Trophoblast cell (in vitro differentiated cells and primary cell): Measurements from ENCODE around the gene ATM.
"Not testable (repeated sequence)": the region's sequence is repeated elsewhere in the genome, so short reads cannot be mapped to it uniquely, and the experiment has no call there.

Source experiments
- DNase-seq, 2 donors: peaks; one replicate each; pipeline ENCODE4 v3.0.0-alpha.2; 2016
- H2AFZ ChIP-seq: 2 replicates; pipeline ENCODE4 v1.6.1; 2013; ENCODE audit warnings: low read length, moderate library complexity, mild to moderate bottlenecking; ENCODE audit not compliant: insufficient read depth, poor library complexity
- H2AK5ac ChIP-seq: 2 replicates; pipeline ENCODE4 v1.6.1; 2013; ENCODE audit warnings: mild to moderate bottlenecking, low read length
- H2BK120ac ChIP-seq: 2 replicates; pipeline ENCODE4 v1.6.1; 2013; ENCODE audit warnings: low read length, mild to moderate bottlenecking, moderate library complexity; ENCODE audit not compliant: insufficient read depth, poor library complexity
- H2BK12ac ChIP-seq: 2 replicates; pipeline ENCODE4 v1.6.1; 2013; ENCODE audit warnings: mild to moderate bottlenecking, low read length, moderate library complexity
- H2BK5ac ChIP-seq: 2 replicates; pipeline ENCODE4 v1.6.1; 2013; ENCODE audit warnings: low read length, low read depth, moderate library complexity, mild to moderate bottlenecking; ENCODE audit not compliant: poor library complexity
- H3K14ac ChIP-seq: 2 replicates; pipeline ENCODE4 v1.6.1; 2013; ENCODE audit warnings: mild to moderate bottlenecking, low read length
- H3K18ac ChIP-seq: 2 replicates; pipeline ENCODE4 v1.6.1; 2013; ENCODE audit warnings: mild to moderate bottlenecking, low read length
- H3K23ac ChIP-seq: 2 replicates; pipeline ENCODE4 v1.6.1; 2013; ENCODE audit warnings: low read length
- H3K27ac ChIP-seq: 2 replicates; pipeline ENCODE4 v1.5.1; 2013; ENCODE audit warnings: low read depth, mild to moderate bottlenecking, inconsistent platforms, low read length, moderate library complexity
- H3K27me3 ChIP-seq: 2 replicates; pipeline ENCODE4 v1.6.1; 2013; ENCODE audit warnings: inconsistent platforms, mild to moderate bottlenecking, low read length, moderate library complexity; ENCODE audit not compliant: insufficient read depth
- H3K36me3 ChIP-seq, 2 experiments: 1 replicate in 1 of 2; 2 replicates in 1 of 2; pipeline ENCODE4 v1.6.1; 2013; ENCODE audit warnings: low read length in 2 of 2, mild to moderate bottlenecking in 2 of 2, moderate library complexity in 1 of 2; ENCODE audit not compliant: insufficient read depth in 2 of 2, control insufficient read depth in 1 of 2
- H3K4ac ChIP-seq: 2 replicates; pipeline ENCODE4 v1.6.1; 2013; ENCODE audit warnings: low read depth, mild to moderate bottlenecking, low read length, moderate library complexity
- H3K4me1 ChIP-seq, 2 experiments: 1 replicate in 1 of 2; 2 replicates in 1 of 2; pipeline ENCODE4 v1.6.1; 2013; ENCODE audit warnings: low read length in 2 of 2, mild to moderate bottlenecking in 2 of 2, moderate library complexity in 1 of 2; ENCODE audit not compliant: insufficient read depth in 2 of 2, control insufficient read depth in 1 of 2
- H3K4me2 ChIP-seq: 2 replicates; pipeline ENCODE4 v1.6.1; 2013; ENCODE audit warnings: inconsistent platforms, mild to moderate bottlenecking, low read length, moderate library complexity
- H3K4me3 ChIP-seq: 2 replicates; pipeline ENCODE4 v1.5.1; 2013; ENCODE audit warnings: mild to moderate bottlenecking, low read depth, low read length, inconsistent platforms
- H3K79me1 ChIP-seq: one replicate; pipeline ENCODE4 v1.6.1; 2013; ENCODE audit warnings: low read length
- H3K79me2 ChIP-seq: 2 replicates; pipeline ENCODE4 v1.6.1; 2013; ENCODE audit warnings: low read length, mild to moderate bottlenecking; ENCODE audit not compliant: control insufficient read depth, insufficient read depth, poor library complexity
- H3K9ac ChIP-seq: 2 replicates; pipeline ENCODE4 v1.6.1; 2013; ENCODE audit warnings: mild to moderate bottlenecking, low read length
- H3K9me3 ChIP-seq: 2 replicates; pipeline ENCODE4 v1.6.1; 2013; ENCODE audit warnings: low read depth, mild to moderate bottlenecking, control low read depth, inconsistent platforms, low read length; ENCODE audit not compliant: insufficient read depth
- H4K12ac ChIP-seq: 2 replicates; pipeline ENCODE4 v1.6.1; 2013; ENCODE audit warnings: low read depth, mild to moderate bottlenecking, low read length, moderate library complexity
- H4K8ac ChIP-seq: 2 replicates; pipeline ENCODE4 v1.6.1; 2013; ENCODE audit warnings: low read depth, mild to moderate bottlenecking, low read length, moderate library complexity
- H4K91ac ChIP-seq: one replicate; pipeline ENCODE4 v1.6.1; 2013; ENCODE audit warnings: low read depth, mild to moderate bottlenecking, low read length, moderate library complexity
- WGBS: extraction: QIAGEN DNeasy Blood & Tissue Kit; methylation state at CpG from one replicate; pipeline ENCODE4 v1.1.7; 2013; ENCODE audit warnings: missing lambda C conversion rate; ENCODE audit not compliant: insufficient read length, insufficient coverage; ENCODE audit errors: extremely low coverage; 5-methylcytosine and 5-hydroxymethylcytosine counted together

Gene ATM

DNA sequence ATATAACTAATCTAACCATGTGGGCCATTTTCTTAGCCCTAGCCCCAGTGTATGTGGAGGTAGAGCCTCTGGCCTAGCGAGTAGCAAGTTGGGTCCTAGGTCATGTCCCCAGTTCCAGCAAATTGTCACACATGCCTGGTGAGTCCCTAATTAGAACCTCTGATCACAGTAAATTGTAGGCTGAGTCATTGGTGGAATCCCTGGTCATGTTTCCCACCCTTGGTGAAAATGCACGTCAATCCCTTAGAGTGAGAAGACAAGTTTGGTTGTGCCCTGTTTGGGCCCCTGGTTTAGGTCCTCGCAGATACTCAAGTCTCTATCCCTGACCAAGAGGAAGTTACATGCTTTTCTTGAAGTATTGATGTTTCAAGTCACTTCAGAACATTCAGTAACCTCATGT is 46.7 kb downstream of the ATM start:
- no peak for DNase-seq
- H3K4ac ChIP-seq: no peak overlapping the region
- no peak overlapping the region for H4K8ac ChIP-seq
- H3K36me3 ChIP-seq: peaks cover 3 to 6% of the 10 kb centered on the region in 2 experiments
- no peaks in the 10 kb centered on the region for H3K4me1 ChIP-seq
- H4K12ac ChIP-seq: no peak overlapping the region
- H3K4me3 ChIP-seq: no peak overlapping the region
- H3K9me3 ChIP-seq: no peaks in the 10 kb centered on the region
- H3K4me2 ChIP-seq: no peak overlapping the region
- no peak overlapping the region for H2BK12ac ChIP-seq
- no CpG with 5 or more reads among the region's 3 CpGs for WGBS
- no peak overlapping the region for H2AK5ac ChIP-seq
- H2AFZ ChIP-seq: no peak overlapping the region
- no peak overlapping the region for H3K23ac ChIP-seq
- no peaks in the 10 kb centered on the region for H3K27me3 ChIP-seq
- no peaks in the 10 kb centered on the region for H3K79me2 ChIP-seq
- no peak overlapping the region for H3K18ac ChIP-seq
- no peak overlapping the region for H2BK120ac ChIP-seq
- H3K79me1 ChIP-seq: no peaks in the 10 kb centered on the region
- H3K27ac ChIP-seq: no peak overlapping the region
- no peak overlapping the region for H3K14ac ChIP-seq
- no peak overlapping the region for H2BK5ac ChIP-seq
- no peak overlapping the region for H3K9ac ChIP-seq
- H4K91ac ChIP-seq: no peak overlapping the region

- not testable (repeated sequence) for H3K4ac ChIP-seq, H2AK5ac ChIP-seq, H3K27me3 ChIP-seq, H3K4me3 ChIP-seq, H4K8ac ChIP-seq, H3K27ac ChIP-seq, H3K79me2 ChIP-seq, H3K18ac ChIP-seq, H2BK120ac ChIP-seq, H4K91ac ChIP-seq, H3K4me2 ChIP-seq, DNase-seq, H2BK5ac ChIP-seq, H3K14ac ChIP-seq, H4K12ac ChIP-seq, H3K9me3 ChIP-seq, H3K23ac ChIP-seq, H3K79me1 ChIP-seq, H3K9ac ChIP-seq, H2AFZ ChIP-seq, H3K4me1 ChIP-seq, H2BK12ac ChIP-seq
- peaks cover 9 to 12% of the 10 kb centered on the region in 2 experiments for H3K36me3 ChIP-seq
- no CpG with 5 or more reads among the region's 13 CpGs for WGBS
Observed at GRCh38 chr11:108276985-108277616, 54.2 kb downstream of the ATM start.

DNA sequence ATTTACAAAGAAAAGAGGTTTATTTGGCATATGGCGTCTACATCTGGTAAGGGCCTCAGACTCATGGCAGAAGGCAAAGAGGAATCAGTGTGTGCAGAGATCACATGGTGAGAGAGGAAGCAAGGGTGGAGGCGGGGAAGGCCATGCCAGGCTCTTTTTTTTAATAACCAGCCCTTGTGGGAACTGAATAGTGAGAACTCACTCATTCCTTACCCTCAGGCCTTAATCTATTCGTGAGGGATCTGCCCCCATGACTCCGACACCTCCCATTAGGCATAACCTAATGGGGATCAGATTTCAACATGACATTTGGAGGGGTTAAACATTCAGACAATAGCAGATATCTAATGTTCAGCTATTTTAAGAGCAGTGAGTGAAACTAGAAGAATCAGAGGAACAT is 55.7 kb downstream of the ATM start:
- Histone ChIP-seq H2AFZ (no peak overlapping the region), H3K27me3 (no peaks in the 10 kb centered on the region), H3K27ac (no peak overlapping the region), H4K91ac (no peak overlapping the region), H4K8ac (no peak overlapping the region), H2BK120ac (no peak overlapping the region), H3K4me3 (no peak overlapping the region), H3K14ac (no peak overlapping the region), H3K36me3 (peaks cover 7 to 13% of the 10 kb centered on the region in 2 experiments), H2BK5ac (no peak overlapping the region), H3K9me3 (peaks cover 3% of the 10 kb centered on the region), H2BK12ac (no peak overlapping the region), H3K9ac (no peak overlapping the region), H3K79me2 (no peaks in the 10 kb centered on the region), H2AK5ac (no peak overlapping the region), H3K18ac (no peak overlapping the region), H3K4me1 (peaks cover 2 to 5% of the 10 kb centered on the region in 2 experiments), H3K23ac (no peak overlapping the region), H3K4ac (no peak overlapping the region), H4K12ac (no peak overlapping the region), H3K79me1 (no peaks in the 10 kb centered on the region), H3K4me2 (no peak overlapping the region)
- DNase-seq: no peak
- no CpG with 5 or more reads among the region's 4 CpGs for whole genome bisulfite sequencing

DNA sequence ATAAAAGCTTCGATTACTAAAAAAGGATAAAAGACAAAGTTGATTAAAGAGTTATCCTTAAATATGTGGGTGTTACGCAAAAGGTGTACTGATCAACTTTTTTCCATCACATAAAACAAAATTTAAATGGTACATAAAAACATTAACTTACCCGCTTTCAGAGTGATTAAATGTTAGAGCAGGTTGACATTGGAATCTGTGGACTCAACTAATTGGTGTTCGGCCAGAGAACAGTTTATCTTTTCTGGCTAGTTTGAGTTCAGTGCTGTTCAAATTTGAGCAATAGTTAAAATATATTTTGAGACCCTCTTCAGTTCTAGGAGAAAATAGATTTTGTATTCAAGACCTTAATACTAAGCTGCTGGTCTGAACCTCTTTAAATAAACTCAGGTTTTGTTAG is 56.1 kb downstream of the ATM start:
- Histone ChIP-seq H3K4me2 (no peak overlapping the region), H3K4ac (no peak overlapping the region), H4K12ac (no peak overlapping the region), H2BK120ac (no peak overlapping the region), H3K79me2 (no peaks in the 10 kb centered on the region), H3K4me3 (no peak overlapping the region), H3K79me1 (no peaks in the 10 kb centered on the region), H3K4me1 (peaks cover 2 to 5% of the 10 kb centered on the region in 2 experiments), H3K23ac (no peak overlapping the region), H2AFZ (no peak overlapping the region), H3K9ac (no peak overlapping the region), H3K36me3 (peaks cover 7 to 13% of the 10 kb centered on the region in 2 experiments), H3K27ac (no peak overlapping the region), H3K14ac (no peak overlapping the region), H3K27me3 (no peaks in the 10 kb centered on the region), H4K8ac (no peak overlapping the region), H4K91ac (no peak overlapping the region), H3K9me3 (peaks cover 3% of the 10 kb centered on the region), H3K18ac (no peak overlapping the region), H2BK12ac (no peak overlapping the region), H2AK5ac (no peak overlapping the region), H2BK5ac (no peak overlapping the region)
- DNase-seq: no peak
- no CpG with 5 or more reads among the region's 4 CpGs for WGBS
